ENCODE results near the gene SYMPK.

Gene SYMPK

GRCh38 chr19:45765702-45766295, 97.1 kb downstream of the SYMPK start:
- no peak overlapping the region for H3K4me3 ChIP-seq (ENCODE audit: low read depth, low read length)
- TF ChIP-seq, protein P1, sequence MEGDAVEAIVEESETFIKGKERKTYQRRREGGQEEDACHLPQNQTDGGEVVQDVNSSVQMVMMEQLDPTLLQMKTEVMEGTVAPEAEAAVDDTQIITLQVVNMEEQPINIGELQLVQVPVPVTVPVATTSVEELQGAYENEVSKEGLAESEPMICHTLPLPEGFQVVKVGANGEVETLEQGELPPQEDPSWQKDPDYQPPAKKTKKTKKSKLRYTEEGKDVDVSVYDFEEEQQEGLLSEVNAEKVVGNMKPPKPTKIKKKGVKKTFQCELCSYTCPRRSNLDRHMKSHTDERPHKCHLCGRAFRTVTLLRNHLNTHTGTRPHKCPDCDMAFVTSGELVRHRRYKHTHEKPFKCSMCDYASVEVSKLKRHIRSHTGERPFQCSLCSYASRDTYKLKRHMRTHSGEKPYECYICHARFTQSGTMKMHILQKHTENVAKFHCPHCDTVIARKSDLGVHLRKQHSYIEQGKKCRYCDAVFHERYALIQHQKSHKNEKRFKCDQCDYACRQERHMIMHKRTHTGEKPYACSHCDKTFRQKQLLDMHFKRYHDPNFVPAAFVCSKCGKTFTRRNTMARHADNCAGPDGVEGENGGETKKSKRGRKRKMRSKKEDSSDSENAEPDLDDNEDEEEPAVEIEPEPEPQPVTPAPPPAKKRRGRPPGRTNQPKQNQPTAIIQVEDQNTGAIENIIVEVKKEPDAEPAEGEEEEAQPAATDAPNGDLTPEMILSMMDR (IDR thresholded peaks at IDR 0.05; ENCODE audit: low read depth, low read length) = no peak
